ENCODE data around the gene HHATL. TPM values are rescaled to one million over a fixed set of nuclear protein-coding genes. Genes with fewer than 3 reads are reported as not detected.

Gene HHATL
- total and polyA plus RNA-seq, 10 of the 15 experiments (the other 5 are each of a cell fraction or from before 2014, with no cell fraction given), result not detected

DNA sequence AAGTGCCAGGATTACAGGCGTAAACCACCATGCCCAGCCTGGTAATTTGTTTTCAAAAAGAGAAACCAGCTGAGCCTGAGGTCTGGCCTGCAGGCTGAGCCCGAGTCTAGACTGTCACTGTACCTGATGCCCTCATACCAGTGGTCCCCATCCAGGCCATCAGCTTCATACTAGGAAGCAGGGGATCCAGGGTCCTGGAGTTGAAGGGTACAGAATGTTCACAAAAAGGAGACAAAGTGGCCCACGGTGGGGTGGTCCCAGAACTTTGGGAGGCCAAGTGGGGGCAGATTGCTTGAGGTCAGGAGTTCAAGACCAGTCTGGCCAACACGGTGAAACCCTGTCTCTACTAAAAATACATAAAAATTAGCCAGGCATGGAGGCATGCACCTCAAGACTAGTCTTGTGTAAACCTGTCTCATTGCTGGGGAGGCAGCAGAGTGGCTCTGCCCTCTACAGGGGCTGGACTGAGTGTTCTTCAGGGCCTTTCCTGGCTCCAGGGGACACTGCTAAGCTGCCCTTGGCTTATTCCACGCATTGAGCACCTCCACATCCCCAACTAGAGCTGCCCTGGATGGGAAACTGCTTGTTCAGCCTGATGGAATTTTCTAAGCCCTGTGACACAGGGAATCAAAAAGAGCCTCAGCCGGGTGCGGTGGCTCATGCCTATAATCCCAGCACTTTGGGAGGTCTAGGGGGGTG is 7.9 kb upstream of the HHATL start:
- Histone ChIP-seq H3K36me3 (ENCODE audit: control insufficient read depth in 2 of 2, insufficient read depth in 2 of 2, low read length in 1 of 2) (no peaks in the 10 kb centered on the region), H4K20me1 (ENCODE audit: control insufficient read depth, insufficient read depth) (no peaks in the 10 kb centered on the region), H3K4me3 (no peak overlapping the region), H3K9me3 (replicated peaks; ENCODE audit: control insufficient read depth, insufficient read depth, low read length) (no peaks in the 10 kb centered on the region), H3K9ac (ENCODE audit: control insufficient read depth, insufficient read depth, low read length) (no peak overlapping the region), H2AFZ (ENCODE audit: control insufficient read depth, low read depth, low read length) (no peak overlapping the region), H3K27ac (ENCODE audit: control insufficient read depth, insufficient read depth) (no peak overlapping the region), H3K4me1 (ENCODE audit: control insufficient read depth, insufficient read depth, low read length) (no peaks in the 10 kb centered on the region), H3K27me3 (replicated peaks in 1 of 2; ENCODE audit: control insufficient read depth in 2 of 2, insufficient read depth in 2 of 2, low read length in 1 of 2) (no peaks in the 10 kb centered on the region; a peak in 3 of 4 replicates), H3K79me2 (ENCODE audit: control insufficient read depth, insufficient read depth, low read length) (no peaks in the 10 kb centered on the region), H3K4me2 (ENCODE audit: control insufficient read depth, insufficient read depth) (no peak overlapping the region)
- DNase-seq (ENCODE audit: low read depth, low spot score), result no peak
- 31% methylated on average over 7 of the region's 7 CpGs for WGBS (ENCODE audit: insufficient coverage, insufficient replicate concordance, low lambda C conversion rate, missing lambda C conversion rate)
- in situ Hi-C loops (cut with MboI) (no loop called here), intact Hi-C loops (cut with micrococcal nuclease; ENCODE audit: unreplicated experiment) (no loop called here)
- ChIA-PET CTCF (no interaction called here), RAD21 (ENCODE audit: unreplicated experiment) (no interaction called here), POLR2A (no interaction called here), SMC1A (ENCODE audit: uncharacterized antibody, unreplicated experiment) (interaction anchor here (0.7 kb wide), 1 partner anchor 39 kb away, joined by 3 read pairs; no protein-coding TSS in a partner anchor)
- BruUV-seq (replicated peaks), result no TSS peak
- no peak for ATAC-seq
- FAIRE-seq, result no peak
- TF ChIP-seq FOS (IDR thresholded peaks at IDR 0.05; ENCODE audit: borderline replicate concordance, extremely low read depth, insufficient read length) (no peak), HDAC6 (IDR thresholded peaks at IDR 0.05; ENCODE audit: unreplicated experiment) (no peak), MTA2 (IDR thresholded peaks at IDR 0.05; ENCODE audit: low read depth) (no peak), SPI1 (IDR thresholded peaks at IDR 0.05; ENCODE audit: borderline replicate concordance, insufficient read depth, low read depth, low read length) (no peak), ZNF217 (IDR thresholded peaks at IDR 0.05) (no peak), CBX3 (IDR thresholded peaks at IDR 0.05; ENCODE audit: borderline replicate concordance, low read depth) (no peak), IRF4 (IDR thresholded peaks at IDR 0.05; ENCODE audit: low read depth, low read length) (no peak), ZBED1 (IDR thresholded peaks at IDR 0.05; ENCODE audit: borderline replicate concordance) (no peak)
- TF ChIP-seq, protein P1, sequence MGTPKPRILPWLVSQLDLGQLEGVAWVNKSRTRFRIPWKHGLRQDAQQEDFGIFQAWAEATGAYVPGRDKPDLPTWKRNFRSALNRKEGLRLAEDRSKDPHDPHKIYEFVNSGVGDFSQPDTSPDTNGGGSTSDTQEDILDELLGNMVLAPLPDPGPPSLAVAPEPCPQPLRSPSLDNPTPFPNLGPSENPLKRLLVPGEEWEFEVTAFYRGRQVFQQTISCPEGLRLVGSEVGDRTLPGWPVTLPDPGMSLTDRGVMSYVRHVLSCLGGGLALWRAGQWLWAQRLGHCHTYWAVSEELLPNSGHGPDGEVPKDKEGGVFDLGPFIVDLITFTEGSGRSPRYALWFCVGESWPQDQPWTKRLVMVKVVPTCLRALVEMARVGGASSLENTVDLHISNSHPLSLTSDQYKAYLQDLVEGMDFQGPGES (IDR thresholded peaks at IDR 0.05), result no peak
- TF ChIP-seq, protein P2, sequence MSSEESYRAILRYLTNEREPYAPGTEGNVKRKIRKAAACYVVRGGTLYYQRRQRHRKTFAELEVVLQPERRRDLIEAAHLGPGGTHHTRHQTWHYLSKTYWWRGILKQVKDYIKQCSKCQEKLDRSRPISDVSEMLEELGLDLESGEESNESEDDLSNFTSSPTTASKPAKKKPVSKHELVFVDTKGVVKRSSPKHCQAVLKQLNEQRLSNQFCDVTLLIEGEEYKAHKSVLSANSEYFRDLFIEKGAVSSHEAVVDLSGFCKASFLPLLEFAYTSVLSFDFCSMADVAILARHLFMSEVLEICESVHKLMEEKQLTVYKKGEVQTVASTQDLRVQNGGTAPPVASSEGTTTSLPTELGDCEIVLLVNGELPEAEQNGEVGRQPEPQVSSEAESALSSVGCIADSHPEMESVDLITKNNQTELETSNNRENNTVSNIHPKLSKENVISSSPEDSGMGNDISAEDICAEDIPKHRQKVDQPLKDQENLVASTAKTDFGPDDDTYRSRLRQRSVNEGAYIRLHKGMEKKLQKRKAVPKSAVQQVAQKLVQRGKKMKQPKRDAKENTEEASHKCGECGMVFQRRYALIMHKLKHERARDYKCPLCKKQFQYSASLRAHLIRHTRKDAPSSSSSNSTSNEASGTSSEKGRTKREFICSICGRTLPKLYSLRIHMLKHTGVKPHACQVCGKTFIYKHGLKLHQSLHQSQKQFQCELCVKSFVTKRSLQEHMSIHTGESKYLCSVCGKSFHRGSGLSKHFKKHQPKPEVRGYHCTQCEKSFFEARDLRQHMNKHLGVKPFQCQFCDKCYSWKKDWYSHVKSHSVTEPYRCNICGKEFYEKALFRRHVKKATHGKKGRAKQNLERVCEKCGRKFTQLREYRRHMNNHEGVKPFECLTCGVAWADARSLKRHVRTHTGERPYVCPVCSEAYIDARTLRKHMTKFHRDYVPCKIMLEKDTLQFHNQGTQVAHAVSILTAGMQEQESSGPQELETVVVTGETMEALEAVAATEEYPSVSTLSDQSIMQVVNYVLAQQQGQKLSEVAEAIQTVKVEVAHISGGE (CRISPR knock-in tag; IDR thresholded peaks at IDR 0.05), result no peak
- TF ChIP-seq, protein P3, sequence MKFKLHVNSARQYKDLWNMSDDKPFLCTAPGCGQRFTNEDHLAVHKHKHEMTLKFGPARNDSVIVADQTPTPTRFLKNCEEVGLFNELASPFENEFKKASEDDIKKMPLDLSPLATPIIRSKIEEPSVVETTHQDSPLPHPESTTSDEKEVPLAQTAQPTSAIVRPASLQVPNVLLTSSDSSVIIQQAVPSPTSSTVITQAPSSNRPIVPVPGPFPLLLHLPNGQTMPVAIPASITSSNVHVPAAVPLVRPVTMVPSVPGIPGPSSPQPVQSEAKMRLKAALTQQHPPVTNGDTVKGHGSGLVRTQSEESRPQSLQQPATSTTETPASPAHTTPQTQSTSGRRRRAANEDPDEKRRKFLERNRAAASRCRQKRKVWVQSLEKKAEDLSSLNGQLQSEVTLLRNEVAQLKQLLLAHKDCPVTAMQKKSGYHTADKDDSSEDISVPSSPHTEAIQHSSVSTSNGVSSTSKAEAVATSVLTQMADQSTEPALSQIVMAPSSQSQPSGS (IDR thresholded peaks at IDR 0.05; ENCODE audit: low read length), result no peak
- TF ChIP-seq, protein P4, sequence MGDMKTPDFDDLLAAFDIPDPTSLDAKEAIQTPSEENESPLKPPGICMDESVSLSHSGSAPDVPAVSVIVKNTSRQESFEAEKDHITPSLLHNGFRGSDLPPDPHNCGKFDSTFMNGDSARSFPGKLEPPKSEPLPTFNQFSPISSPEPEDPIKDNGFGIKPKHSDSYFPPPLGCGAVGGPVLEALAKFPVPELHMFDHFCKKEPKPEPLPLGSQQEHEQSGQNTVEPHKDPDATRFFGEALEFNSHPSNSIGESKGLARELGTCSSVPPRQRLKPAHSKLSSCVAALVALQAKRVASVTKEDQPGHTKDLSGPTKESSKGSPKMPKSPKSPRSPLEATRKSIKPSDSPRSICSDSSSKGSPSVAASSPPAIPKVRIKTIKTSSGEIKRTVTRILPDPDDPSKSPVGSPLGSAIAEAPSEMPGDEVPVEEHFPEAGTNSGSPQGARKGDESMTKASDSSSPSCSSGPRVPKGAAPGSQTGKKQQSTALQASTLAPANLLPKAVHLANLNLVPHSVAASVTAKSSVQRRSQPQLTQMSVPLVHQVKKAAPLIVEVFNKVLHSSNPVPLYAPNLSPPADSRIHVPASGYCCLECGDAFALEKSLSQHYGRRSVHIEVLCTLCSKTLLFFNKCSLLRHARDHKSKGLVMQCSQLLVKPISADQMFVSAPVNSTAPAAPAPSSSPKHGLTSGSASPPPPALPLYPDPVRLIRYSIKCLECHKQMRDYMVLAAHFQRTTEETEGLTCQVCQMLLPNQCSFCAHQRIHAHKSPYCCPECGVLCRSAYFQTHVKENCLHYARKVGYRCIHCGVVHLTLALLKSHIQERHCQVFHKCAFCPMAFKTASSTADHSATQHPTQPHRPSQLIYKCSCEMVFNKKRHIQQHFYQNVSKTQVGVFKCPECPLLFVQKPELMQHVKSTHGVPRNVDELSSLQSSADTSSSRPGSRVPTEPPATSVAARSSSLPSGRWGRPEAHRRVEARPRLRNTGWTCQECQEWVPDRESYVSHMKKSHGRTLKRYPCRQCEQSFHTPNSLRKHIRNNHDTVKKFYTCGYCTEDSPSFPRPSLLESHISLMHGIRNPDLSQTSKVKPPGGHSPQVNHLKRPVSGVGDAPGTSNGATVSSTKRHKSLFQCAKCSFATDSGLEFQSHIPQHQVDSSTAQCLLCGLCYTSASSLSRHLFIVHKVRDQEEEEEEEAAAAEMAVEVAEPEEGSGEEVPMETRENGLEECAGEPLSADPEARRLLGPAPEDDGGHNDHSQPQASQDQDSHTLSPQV (IDR thresholded peaks at IDR 0.05), result no peak
